AG04450 (cell line): ENCODE data around the gene GIMAP7. TPM values are rescaled to one million over a fixed set of nuclear protein-coding genes. Genes with fewer than 3 reads are reported as not detected.

Experiments
- CTCF ChIA-PET: fragments of 300-600, 350-600 bp; formaldehyde crosslinking; extraction: SDS; loops from one replicate; lab custom pipeline; 2022; ENCODE audit warnings: antibody characterized with exemption, inconsistent platforms; lab: Charles Lee
- POLR2A ChIA-PET: fragments of 350-600 bp; formaldehyde crosslinking; extraction: SDS; loops from one replicate; lab custom pipeline; 2021; ENCODE audit warnings: antibody characterized with exemption, inconsistent platforms; lab: Yijun Ruan, JAX
- DNase-seq: peaks from one replicate; pipeline ENCODE4 v3.0.0-alpha.2; 2011; ENCODE audit warnings: low read depth, low spot score
- H3K27ac ChIP-seq: one replicate; pipeline ENCODE4 v1.5.1; 2012; ENCODE audit warnings: low read depth, low read length, control low read depth
- H3K27me3 ChIP-seq: one replicate; pipeline ENCODE4 v1.6.0; 2012; ENCODE audit warnings: low read length; ENCODE audit not compliant: control insufficient read depth, insufficient read depth
- H3K4me3 ChIP-seq: 2 replicates; pipeline ENCODE4 v1.5.1; 2011; ENCODE audit warnings: mild to moderate bottlenecking, low read depth, low read length, control low read depth
- H3K9me3 ChIP-seq: 2 replicates; pipeline ENCODE4 v1.5.1; 2012; ENCODE audit warnings: low read length; ENCODE audit not compliant: control insufficient read depth, insufficient read depth
- polyA plus RNA-seq: library from polyadenylated mRNA; depleted of rRNA; stranded (reverse); fragments of >200 nt; gene quantifications from 2 replicates; pipeline ENCODE4 v1.2.3, GENCODE V29; 2011
- TF ChIP-seq, protein P1 (sequence below): IDR thresholded peaks from 2 replicates; pipeline ENCODE4 v1.5.1; 2011; ENCODE audit warnings: low read depth, low read length, control low read depth, inconsistent platforms

Gene GIMAP7
- polyA plus RNA-seq, 1 experiment = not detected

DNA sequence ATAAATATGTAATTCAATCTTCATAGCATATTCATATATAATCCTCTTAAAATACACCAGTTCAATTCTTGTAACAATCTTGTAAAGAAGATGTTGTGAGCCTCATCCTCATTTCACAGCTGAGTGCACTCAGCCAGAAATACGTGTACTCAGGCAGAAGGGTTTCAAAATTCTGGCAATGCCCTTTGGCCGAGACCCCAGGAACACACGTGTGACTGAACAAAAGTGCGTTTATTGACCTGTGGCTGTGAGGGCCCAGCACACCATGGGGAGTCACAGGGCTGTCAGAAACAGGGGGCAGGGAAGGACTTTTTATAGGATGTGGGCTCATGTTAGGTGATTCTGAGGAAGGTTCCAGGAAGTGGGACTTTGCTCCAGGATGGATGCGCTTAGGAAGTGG lies 42.8 kb upstream of the GIMAP7 start:
- H3K9me3 ChIP-seq = no peaks in the 10 kb centered on the region
- ChIA-PET POLR2A (no interaction called here), CTCF (no interaction called here)
- H3K4me3 ChIP-seq = no peak overlapping the region
- no peak overlapping the region for H3K27ac ChIP-seq
- TF ChIP-seq, protein P1, sequence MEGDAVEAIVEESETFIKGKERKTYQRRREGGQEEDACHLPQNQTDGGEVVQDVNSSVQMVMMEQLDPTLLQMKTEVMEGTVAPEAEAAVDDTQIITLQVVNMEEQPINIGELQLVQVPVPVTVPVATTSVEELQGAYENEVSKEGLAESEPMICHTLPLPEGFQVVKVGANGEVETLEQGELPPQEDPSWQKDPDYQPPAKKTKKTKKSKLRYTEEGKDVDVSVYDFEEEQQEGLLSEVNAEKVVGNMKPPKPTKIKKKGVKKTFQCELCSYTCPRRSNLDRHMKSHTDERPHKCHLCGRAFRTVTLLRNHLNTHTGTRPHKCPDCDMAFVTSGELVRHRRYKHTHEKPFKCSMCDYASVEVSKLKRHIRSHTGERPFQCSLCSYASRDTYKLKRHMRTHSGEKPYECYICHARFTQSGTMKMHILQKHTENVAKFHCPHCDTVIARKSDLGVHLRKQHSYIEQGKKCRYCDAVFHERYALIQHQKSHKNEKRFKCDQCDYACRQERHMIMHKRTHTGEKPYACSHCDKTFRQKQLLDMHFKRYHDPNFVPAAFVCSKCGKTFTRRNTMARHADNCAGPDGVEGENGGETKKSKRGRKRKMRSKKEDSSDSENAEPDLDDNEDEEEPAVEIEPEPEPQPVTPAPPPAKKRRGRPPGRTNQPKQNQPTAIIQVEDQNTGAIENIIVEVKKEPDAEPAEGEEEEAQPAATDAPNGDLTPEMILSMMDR = no peak
- H3K27me3 ChIP-seq = no peaks in the 10 kb centered on the region
- DNase-seq = no peak

DNA sequence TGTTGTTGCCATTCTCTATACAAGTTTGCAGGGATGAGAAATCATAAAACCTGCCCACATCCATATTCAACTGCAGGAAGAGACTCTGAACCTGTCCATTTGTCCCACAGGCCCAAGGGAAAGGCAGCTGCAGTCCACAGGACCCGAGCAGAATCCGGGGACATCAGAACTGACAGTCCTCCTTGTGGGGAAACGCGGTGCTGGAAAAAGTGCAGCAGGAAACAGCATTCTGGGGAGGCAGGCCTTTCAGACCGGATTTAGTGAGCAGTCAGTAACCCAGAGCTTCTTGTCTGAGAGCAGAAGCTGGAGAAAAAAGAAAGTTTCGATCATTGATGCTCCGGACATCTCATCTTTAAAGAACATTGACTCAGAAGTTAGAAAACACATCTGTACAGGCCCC lies 40.8 kb upstream of the GIMAP7 start:
- no peaks in the 10 kb centered on the region for H3K27me3 ChIP-seq
- ChIA-PET CTCF (no interaction called here), POLR2A (no interaction called here)
- peaks cover 3% of the 10 kb centered on the region for H3K9me3 ChIP-seq
- H3K27ac ChIP-seq = no peak overlapping the region
- no peak for DNase-seq
- H3K4me3 ChIP-seq = no peak overlapping the region
- TF ChIP-seq, protein P1 = no peak

DNA sequence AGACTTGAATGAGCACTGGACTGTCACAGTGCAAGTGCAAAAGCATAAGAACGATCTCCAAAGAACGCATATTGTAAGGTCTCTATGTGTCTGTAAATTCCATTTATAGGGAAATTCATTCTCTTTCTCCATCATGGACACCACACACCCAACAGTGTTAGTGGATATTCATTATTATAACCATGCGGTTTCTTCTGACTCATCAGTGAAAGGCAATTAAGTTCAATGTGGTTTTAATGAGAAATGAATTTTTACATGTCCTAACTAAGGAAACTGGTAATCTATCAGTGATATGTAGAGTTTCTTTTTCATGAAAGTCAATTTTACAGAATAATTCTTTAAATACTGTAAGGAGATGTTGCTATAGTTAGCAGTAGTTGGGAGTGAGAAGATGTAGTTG lies 38.4 kb upstream of the GIMAP7 start:
- Histone ChIP-seq H3K27me3 (no peaks in the 10 kb centered on the region), H3K4me3 (no peak overlapping the region), H3K9me3 (peaks cover 3% of the 10 kb centered on the region), H3K27ac (no peak overlapping the region)
- POLR2A ChIA-PET = no interaction called here
- no peak for DNase-seq
- CTCF ChIA-PET = no interaction called here
- TF ChIP-seq, protein P1 = no peak

GRCh38 chr7:150476819-150477631 lies 37.6 kb upstream of the GIMAP7 start:
- no peaks in the 10 kb centered on the region for H3K27me3 ChIP-seq
- CTCF ChIA-PET = interaction anchor here (1.0 kb wide), 1 partner anchor 28 kb away, joined by 3 read pairs; no protein-coding TSS in a partner anchor

More at GRCh38 chr7:150476819-150477631, 37.6 kb upstream of the GIMAP7 start:
- Histone ChIP-seq H3K9me3 (peaks cover 3% of the 10 kb centered on the region), H3K27ac (no peak overlapping the region), H3K4me3 (no peak overlapping the region)
- TF ChIP-seq, protein P1 = no peak
- POLR2A ChIA-PET = no interaction called here
- DNase-seq = no peak
